NCI-H510A treated with DMSO at 0.1 percent for 48 hours (cell line): ENCODE results near the gene NAGA.
"Not testable (repeated sequence)": the region's sequence is repeated elsewhere in the genome, so short reads cannot be mapped to it uniquely, and the experiment has no call there.

Experiments used
- DNase-seq: peaks from one replicate; lab custom pipeline; 2025; lab: John Stamatoyannopoulos, UW

Gene NAGA

GRCh38 chr22:42070517-42071422 is at the start of gene NAGA:
Gene NAGA, minus strand, starts transcription at chr22:42070812. Its CDS starts 515 bp downstream, at chr22:42070297.
- peak; percentile 80 for DNase-seq

DNA sequence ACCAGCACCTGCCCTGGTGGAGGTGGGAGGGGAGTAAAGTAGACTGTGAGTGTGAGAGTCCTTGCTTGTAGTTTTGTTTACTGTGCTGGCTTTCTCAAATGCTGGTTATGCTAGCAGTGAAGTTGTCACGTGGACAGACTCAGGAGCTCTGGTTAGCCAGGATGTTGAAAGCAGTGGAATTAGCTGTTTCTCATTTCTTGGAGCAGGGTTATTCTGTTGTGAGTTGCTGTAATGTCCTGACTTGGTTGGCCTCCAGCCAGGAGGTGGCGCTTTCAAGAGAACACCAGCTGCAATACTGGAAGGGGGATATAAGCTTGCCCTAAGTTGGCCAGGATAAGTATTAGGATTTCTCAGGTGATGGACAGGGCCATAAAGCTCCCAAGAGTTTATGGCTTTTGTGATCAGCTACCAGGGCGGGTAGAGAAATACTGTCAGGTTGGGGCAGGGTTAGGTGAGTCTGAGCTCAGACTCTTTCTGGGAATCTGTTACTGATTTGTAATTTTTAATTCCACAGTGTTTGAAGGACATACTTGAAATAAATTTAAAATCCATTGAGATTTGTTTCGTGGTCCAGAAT is 46.3 kb upstream of the NAGA start:
- no peak for DNase-seq

DNA sequence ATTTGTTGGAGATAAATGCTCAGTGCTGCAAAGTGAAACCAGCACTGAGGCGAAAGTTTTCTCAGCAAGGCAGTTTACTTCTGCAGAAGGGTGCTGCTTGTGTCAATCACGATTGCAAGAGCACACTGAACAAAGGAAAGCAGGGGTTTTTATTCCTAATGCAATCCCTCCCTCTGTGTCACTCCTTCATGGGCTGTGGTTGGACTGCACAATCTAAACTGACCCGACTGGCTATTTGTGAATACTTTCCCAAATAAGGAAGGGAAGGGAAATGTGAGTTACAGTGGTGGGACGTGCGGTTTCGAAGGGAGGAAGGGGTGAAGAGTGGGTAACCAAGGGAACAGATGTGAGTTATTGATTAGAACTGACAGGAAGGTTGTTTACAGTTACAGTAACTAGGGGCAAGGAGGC is 44.8 kb upstream of the NAGA start:
- DNase-seq, result not testable (repeated sequence)

DNA sequence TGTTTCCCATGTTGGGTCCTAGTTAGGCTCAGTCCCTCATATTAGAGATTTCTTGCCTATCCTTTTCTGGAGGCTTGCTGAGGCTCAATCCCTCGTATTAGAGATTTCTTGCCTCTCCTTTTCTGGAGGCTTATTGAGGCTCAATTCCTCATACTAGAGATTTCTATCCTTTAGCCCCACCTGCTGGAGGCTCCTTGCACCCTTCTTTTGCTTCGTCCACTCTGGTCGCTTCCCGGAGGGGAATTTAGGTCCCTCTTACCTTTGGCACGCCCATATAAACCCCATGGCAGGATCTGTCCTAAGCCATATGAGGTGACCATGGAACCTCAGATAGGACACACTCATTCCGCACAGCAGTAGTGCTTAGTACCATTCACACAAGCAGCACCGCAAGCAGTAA is 44.1 kb upstream of the NAGA start:
- no peak for DNase-seq

GRCh38 chr22:42112793-42113192 is 42.2 kb upstream of the NAGA start:
- not testable (repeated sequence) for DNase-seq

DNA sequence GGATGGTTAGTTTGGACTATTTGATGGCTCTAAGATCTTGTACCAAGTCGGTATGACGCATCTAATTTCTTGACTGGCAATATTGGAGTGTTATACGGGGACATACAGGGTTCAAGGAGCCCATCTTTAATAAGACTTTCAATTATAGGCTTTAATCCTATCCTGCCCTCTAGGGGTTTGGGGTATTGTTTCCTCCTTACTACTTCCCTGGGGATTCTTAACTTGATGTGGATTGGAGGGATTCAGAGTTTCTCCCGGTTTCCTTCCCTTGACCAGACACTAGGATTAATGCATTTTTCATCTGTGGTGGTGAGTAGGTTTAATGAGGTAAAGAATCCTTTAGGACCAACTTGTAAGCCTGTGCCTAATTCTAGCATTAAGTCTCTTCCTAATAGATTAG is 41.2 kb upstream of the NAGA start:
- DNase-seq, result no peak

DNA sequence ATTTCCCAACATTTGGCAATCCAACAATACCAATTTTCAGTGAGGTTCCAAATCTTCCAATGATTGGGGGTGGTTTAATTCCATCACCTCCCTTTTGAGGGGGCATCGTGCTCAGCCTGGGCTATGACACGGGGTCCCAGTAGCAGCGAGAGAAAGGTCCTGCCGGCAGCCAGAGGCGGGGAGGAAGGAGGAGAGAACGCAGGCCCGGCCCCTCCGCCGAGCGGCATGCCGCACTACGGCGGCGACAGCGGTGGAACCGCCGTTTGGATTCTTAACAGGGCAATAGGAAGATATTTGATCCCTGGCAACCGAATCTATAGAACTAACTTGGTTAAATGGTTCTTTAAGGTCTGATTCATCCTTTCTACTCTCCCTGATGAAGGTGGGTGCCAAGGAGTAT is 38.2 kb upstream of the NAGA start:
- DNase-seq, result no peak

DNA sequence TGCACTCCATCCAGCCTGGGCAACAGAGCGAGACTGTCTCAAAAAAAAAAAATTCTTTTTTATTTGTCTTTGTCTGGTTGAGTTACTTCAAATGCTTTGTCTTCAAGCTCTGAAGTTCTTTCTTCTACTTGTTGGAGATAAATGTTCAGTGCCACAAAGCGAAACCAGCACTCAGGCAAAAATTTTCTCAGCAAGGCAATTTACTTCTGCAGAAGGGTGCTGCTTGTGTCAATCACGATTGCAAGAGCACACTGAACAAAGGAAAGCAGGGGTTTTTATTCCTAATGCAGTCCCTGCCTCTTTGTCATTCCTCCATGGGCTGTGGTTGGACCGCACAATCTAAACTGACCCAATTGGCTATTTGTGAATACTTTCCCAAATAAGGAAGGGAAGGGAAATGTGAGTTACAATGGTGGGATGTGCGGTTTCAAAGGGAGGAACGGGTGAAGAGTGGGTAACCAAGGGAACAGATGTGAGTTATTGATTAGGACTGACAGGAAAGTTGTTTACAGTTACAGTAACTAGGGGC is 33.8 kb upstream of the NAGA start:
- DNase-seq, result not testable (repeated sequence)

DNA sequence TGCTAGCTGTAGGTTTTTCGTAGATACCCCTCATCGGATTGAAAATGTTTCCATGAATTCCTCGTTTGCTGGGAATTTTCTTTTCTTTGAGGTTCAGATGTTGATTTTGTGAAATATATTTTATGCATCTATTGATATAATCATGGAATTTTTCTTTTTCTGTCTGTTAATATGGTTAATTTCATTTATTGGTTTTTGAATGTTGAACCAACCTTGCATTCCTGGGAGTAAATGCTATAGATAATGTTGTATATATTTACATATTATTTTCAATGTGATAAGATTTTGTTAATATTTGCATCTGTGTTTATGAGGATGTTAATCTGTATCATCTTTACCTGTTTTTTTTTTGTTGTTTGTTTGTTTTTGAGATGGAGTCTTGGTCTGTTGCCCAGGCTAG is 30.6 kb upstream of the NAGA start:
- DNase-seq, result no peak

DNA sequence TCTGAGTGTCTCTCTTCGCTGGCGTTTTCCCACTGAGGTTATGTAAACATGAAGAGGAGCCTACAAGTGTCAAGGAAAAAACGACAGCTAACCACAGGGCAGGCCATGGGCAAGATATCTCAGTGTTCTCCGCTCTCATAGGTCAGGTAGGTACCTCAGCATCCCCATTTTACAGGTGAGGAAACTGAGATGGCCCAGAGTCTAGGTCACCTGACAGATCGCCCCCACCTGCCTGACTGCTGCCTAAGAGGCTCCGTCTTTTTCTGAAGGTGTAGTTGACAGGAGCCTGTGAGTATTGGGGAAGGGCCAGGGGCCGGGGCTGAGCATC is 20.8 kb upstream of the NAGA start:
- DNase-seq, result no peak

DNA sequence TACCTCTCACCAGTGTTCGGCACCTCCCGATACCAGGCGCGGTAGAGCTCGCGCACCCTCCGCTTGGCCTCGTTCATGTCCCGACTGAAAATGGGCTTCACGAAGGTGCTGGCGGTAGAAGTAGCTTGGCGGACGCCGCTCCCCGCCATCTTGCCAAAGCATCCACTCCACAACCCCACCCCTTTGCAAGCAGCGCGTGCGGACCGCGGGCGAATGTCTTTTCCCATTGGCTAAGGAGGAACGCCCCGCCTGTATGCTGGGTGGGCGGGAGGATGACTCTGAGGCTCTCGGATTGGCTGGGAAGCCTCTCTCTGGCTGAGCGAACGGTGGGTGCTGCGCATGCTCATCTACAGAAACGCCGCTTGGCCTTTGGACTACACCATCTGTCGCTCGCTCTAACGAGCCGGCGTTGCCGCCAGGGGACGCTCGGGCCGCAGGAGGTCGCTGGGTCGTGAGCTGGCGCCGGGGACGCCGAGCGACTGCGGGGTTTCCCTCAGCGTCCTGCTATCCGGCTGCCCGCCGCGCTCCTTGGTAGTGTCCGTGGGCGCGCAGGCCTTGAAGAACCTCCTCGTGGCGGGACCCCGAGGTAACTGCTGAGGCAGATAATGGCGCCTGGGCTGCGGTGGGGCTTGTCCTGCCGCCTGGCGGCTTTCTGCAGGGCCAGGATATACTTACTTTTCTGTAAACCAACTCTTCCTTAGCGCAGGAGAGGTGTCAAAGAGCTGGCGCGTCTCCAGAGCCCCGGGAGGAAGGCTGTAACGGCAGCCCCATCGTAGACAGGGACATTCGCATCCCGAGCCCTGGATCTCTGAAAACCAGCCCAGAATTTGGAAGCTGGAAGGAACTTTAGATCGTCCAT is 20.2 kb upstream of the NAGA start, which contains the start of gene NDUFA6:
Gene NDUFA6, minus strand, starts transcription at position 177 of the 859 bp plus-strand sequence. Its CDS starts 28 bp downstream, at position 149.
- peak; percentile 90 for DNase-seq

DNA sequence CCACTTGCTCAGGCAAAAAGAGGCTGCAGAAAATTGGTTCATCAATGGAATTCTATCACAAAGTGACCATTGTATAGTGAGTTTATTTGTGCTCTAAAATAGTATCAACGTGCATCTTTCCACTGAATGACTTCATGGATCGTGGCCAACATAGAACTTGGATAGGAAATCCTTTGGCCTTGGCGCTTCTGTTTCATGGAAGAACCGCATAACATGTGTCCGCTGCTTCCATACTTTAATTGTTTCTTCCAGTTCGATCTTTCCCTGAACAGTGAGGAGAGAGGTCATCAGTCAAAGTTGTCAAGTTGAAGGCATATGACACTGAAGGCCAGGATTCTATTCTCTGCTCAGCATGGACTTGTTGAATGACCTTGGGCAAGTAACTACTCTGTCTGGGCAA is 15.4 kb upstream of the NAGA start:
- no peak for DNase-seq

DNA sequence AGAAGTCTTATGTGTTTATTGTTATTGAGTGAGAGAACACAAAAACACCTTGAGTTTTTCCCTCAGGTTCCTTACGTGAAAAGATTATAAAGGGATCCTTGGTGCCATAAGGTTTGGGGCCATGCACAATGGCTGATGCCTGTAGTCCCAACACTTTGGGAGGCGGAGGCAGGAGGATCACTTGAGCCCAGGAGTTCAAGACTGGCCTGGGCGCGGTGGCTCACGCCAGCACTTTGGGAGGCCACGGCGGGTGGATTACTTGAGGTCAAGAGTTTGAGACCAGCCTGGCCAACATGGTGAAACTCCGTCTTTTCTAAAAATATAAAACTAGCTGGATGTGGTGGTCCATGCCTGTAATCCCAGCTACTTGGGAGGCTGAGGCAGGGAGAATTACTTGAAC is 14.3 kb upstream of the NAGA start:
- no peak for DNase-seq

DNA sequence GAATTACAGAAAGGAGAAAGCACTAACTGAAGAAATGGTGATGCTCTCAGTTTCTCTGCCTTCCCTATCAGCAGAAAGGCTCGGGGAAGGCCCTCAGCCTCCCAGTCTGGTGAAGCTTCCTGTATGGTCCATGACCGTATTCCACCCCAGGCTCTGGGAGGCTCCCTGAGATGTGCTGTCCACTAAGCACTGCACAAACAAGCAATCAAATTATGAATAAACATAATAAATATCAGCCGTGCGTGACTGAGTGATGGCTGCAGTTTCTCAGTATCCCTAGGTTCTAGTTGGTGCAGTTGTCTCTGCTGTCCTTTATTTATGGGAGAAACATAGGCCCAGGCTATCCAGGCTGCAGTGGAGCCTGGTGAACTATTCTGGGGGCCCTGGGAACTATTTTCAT is 12.5 kb upstream of the NAGA start:
- DNase-seq, result no peak

- DNase-seq, result no peak
Measured at GRCh38 chr22:42080287-42080686, 9.7 kb upstream of the NAGA start.

GRCh38 chr22:42079319-42080251 is 9.0 kb upstream of the NAGA start, which contains the start of gene SMDT1:
Gene SMDT1, plus strand, starts transcription at chr22:42079700. Its CDS starts 69 bp downstream, at chr22:42079769.
- peak; percentile 88 for DNase-seq

- peak; percentile 10 for DNase-seq
Measured at GRCh38 chr22:42078469-42079318, 8.1 kb upstream of the NAGA start.

DNA sequence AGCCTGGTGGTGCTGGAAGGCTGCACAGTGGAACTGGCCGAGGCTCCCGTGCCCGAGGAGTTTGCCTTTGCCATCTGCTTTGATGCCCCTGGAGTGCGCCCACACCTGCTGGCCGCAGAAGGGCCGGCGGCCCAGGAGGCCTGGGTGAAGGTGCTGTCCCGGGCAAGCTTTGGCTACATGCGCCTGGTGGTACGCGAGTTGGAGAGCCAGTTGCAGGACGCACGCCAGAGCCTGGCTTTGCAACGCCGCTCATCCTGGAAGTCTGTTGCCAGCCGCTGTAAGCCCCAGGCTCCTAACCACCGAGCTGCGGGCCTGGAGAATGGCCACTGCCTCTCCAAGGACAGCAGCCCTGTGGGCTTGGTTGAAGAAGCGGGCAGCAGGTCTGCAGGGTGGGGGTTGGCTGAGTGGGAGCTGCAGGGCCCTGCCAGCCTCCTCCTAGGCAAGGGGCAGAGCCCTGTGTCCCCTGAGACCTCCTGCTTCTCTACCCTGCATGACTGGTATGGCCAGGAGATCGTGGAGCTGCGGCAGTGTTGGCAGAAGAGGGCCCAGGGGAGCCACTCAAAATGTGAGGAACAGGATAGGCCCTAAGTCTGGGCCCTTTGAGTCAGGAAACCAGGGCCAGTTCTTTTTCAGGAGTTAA is 7.0 kb upstream of the NAGA start:
- DNase-seq, result no peak

GRCh38 chr22:42076764-42077485 is 6.3 kb upstream of the NAGA start:
- DNase-seq, result no peak
